ENCODE results near the gene SIK3. TPM values are rescaled to one million over a fixed set of nuclear protein-coding genes. Genes with fewer than 3 reads are reported as not detected.

SIK3 gene
- total RNA-seq, 1 experiment from 2014 or later = 4.1 TPM

- Histone ChIP-seq H3K79me2 (ENCODE audit: low read length) (no peaks in the 10 kb centered on the region), H3K36me3 (ENCODE audit: insufficient read depth, low read length) (no peaks in the 10 kb centered on the region)
These were observed 23.0 kb downstream of the SIK3 start for GRCh38 chr11:117075186-117075585.

GRCh38 chr11:117074119-117074518, 24.1 kb downstream of the SIK3 start:
- H3K4me2 ChIP-seq (ENCODE audit: low read depth, low read length, poor library complexity, severe bottlenecking) = no peak overlapping the region
- no peaks in the 10 kb centered on the region for H3K9me3 ChIP-seq (ENCODE audit: low read length)
- no peaks in the 10 kb centered on the region for H3K4me1 ChIP-seq (ENCODE audit: low read length)
- no peaks in the 10 kb centered on the region for H3K27me3 ChIP-seq (ENCODE audit: low read length)
- no peaks in the 10 kb centered on the region for H3K79me2 ChIP-seq (ENCODE audit: low read length)
- no peak overlapping the region for H2AFZ ChIP-seq (ENCODE audit: low read length)
- H4K20me1 ChIP-seq (ENCODE audit: insufficient read depth, low read depth, low read length) = 0 out of 2 replicates have a peak, but pooled peaks cover 7% of the 10 kb centered on the region
- no peak overlapping the region for H3K9ac ChIP-seq (ENCODE audit: low read length)
- no peaks in the 10 kb centered on the region for H3K36me3 ChIP-seq (ENCODE audit: insufficient read depth, low read length)
- no peaks in the 10 kb centered on the region for H3K9me2 ChIP-seq (replicated peaks; ENCODE audit: insufficient read depth, low read length)
- DNase-seq = no peak
- H3K4me3 ChIP-seq (ENCODE audit: low read length) = no peak overlapping the region
- no peak overlapping the region for H3K27ac ChIP-seq (ENCODE audit: low read length)

More at GRCh38 chr11:117075186-117075585, 23.0 kb downstream of the SIK3 start:
- no peak for DNase-seq
- Histone ChIP-seq H3K27me3 (ENCODE audit: low read length) (no peaks in the 10 kb centered on the region), H3K4me1 (ENCODE audit: low read length) (no peaks in the 10 kb centered on the region), H3K4me3 (ENCODE audit: low read length) (no peak overlapping the region), H3K4me2 (ENCODE audit: low read depth, low read length, poor library complexity, severe bottlenecking) (no peak overlapping the region), H2AFZ (ENCODE audit: low read length) (no peak overlapping the region), H3K27ac (ENCODE audit: low read length) (no peak overlapping the region), H4K20me1 (ENCODE audit: insufficient read depth, low read depth, low read length) (0 out of 2 replicates have a peak, but pooled peaks cover 10% of the 10 kb centered on the region), H3K9ac (ENCODE audit: low read length) (no peak overlapping the region), H3K9me3 (ENCODE audit: low read length) (no peaks in the 10 kb centered on the region), H3K9me2 (replicated peaks; ENCODE audit: insufficient read depth, low read length) (no peaks in the 10 kb centered on the region)

- Histone ChIP-seq H3K27me3 (ENCODE audit: low read length) (no peaks in the 10 kb centered on the region), H3K9ac (ENCODE audit: low read length) (no peak overlapping the region), H3K4me2 (ENCODE audit: low read depth, low read length, poor library complexity, severe bottlenecking) (no peak overlapping the region), H2AFZ (ENCODE audit: low read length) (no peak overlapping the region), H3K79me2 (ENCODE audit: low read length) (no peaks in the 10 kb centered on the region), H3K36me3 (ENCODE audit: insufficient read depth, low read length) (no peaks in the 10 kb centered on the region), H3K4me3 (ENCODE audit: low read length) (no peak overlapping the region), H3K9me3 (ENCODE audit: low read length) (no peaks in the 10 kb centered on the region), H4K20me1 (ENCODE audit: insufficient read depth, low read depth, low read length) (0 out of 2 replicates have a peak, but pooled peaks cover 5% of the 10 kb centered on the region), H3K9me2 (replicated peaks; ENCODE audit: insufficient read depth, low read length) (no peaks in the 10 kb centered on the region), H3K27ac (ENCODE audit: low read length) (no peak overlapping the region), H3K4me1 (ENCODE audit: low read length) (no peaks in the 10 kb centered on the region)
- DNase-seq = no peak
These were observed 24.7 kb downstream of the SIK3 start for GRCh38 chr11:117073539-117073938.

- Histone ChIP-seq H3K27me3 (ENCODE audit: low read length) (no peaks in the 10 kb centered on the region), H3K27ac (ENCODE audit: low read length) (no peak overlapping the region), H3K9me3 (ENCODE audit: low read length) (no peaks in the 10 kb centered on the region), H2AFZ (ENCODE audit: low read length) (no peak overlapping the region), H3K4me2 (ENCODE audit: low read depth, low read length, poor library complexity, severe bottlenecking) (no peak overlapping the region), H4K20me1 (ENCODE audit: insufficient read depth, low read depth, low read length) (0 out of 2 replicates have a peak, but pooled peaks cover 5% of the 10 kb centered on the region), H3K9me2 (replicated peaks; ENCODE audit: insufficient read depth, low read length) (no peaks in the 10 kb centered on the region), H3K4me3 (ENCODE audit: low read length) (no peak overlapping the region), H3K4me1 (ENCODE audit: low read length) (no peaks in the 10 kb centered on the region), H3K79me2 (ENCODE audit: low read length) (no peaks in the 10 kb centered on the region), H3K9ac (ENCODE audit: low read length) (no peak overlapping the region), H3K36me3 (ENCODE audit: insufficient read depth, low read length) (no peaks in the 10 kb centered on the region)
- DNase-seq = no peak
These were observed 25.4 kb downstream of the SIK3 start for GRCh38 chr11:117072517-117073461.

GRCh38 chr11:117071344-117071787, 26.9 kb downstream of the SIK3 start:
- Histone ChIP-seq H3K27me3 (ENCODE audit: low read length) (no peaks in the 10 kb centered on the region), H3K9me2 (replicated peaks; ENCODE audit: insufficient read depth, low read length) (no peaks in the 10 kb centered on the region), H3K4me2 (ENCODE audit: low read depth, low read length, poor library complexity, severe bottlenecking) (no peak overlapping the region), H3K36me3 (ENCODE audit: insufficient read depth, low read length) (no peaks in the 10 kb centered on the region), H3K9me3 (ENCODE audit: low read length) (no peaks in the 10 kb centered on the region), H3K9ac (ENCODE audit: low read length) (no peak overlapping the region), H3K79me2 (ENCODE audit: low read length) (no peaks in the 10 kb centered on the region), H4K20me1 (ENCODE audit: insufficient read depth, low read depth, low read length) (0 out of 2 replicates have a peak, but pooled peaks cover 5% of the 10 kb centered on the region), H3K27ac (ENCODE audit: low read length) (no peak overlapping the region), H3K4me1 (ENCODE audit: low read length) (no peaks in the 10 kb centered on the region), H2AFZ (ENCODE audit: low read length) (no peak overlapping the region), H3K4me3 (ENCODE audit: low read length) (no peak overlapping the region)
- no peak for DNase-seq

GRCh38 chr11:117070016-117070415, 28.2 kb downstream of the SIK3 start:
- Histone ChIP-seq H3K79me2 (ENCODE audit: low read length) (no peaks in the 10 kb centered on the region), H3K4me1 (ENCODE audit: low read length) (no peaks in the 10 kb centered on the region), H3K27ac (ENCODE audit: low read length) (no peak overlapping the region), H4K20me1 (ENCODE audit: insufficient read depth, low read depth, low read length) (0 out of 2 replicates have a peak, but pooled peaks cover 5% of the 10 kb centered on the region), H3K27me3 (ENCODE audit: low read length) (no peaks in the 10 kb centered on the region), H3K9me3 (ENCODE audit: low read length) (no peaks in the 10 kb centered on the region), H3K9me2 (replicated peaks; ENCODE audit: insufficient read depth, low read length) (no peaks in the 10 kb centered on the region), H3K36me3 (ENCODE audit: insufficient read depth, low read length) (no peaks in the 10 kb centered on the region), H3K4me2 (ENCODE audit: low read depth, low read length, poor library complexity, severe bottlenecking) (no peak overlapping the region), H3K9ac (ENCODE audit: low read length) (no peak overlapping the region), H2AFZ (ENCODE audit: low read length) (no peak overlapping the region), H3K4me3 (ENCODE audit: low read length) (no peak overlapping the region)
- no peak for DNase-seq

GRCh38 chr11:117068303-117068860, 29.8 kb downstream of the SIK3 start:
- H2AFZ ChIP-seq (ENCODE audit: low read length) = no peak overlapping the region
- no peaks in the 10 kb centered on the region for H3K9me2 ChIP-seq (replicated peaks; ENCODE audit: insufficient read depth, low read length)
- no peaks in the 10 kb centered on the region for H3K79me2 ChIP-seq (ENCODE audit: low read length)
- no peaks in the 10 kb centered on the region for H3K4me1 ChIP-seq (ENCODE audit: low read length)
- DNase-seq = no peak
- H3K36me3 ChIP-seq (ENCODE audit: insufficient read depth, low read length) = no peaks in the 10 kb centered on the region
- H3K4me3 ChIP-seq (ENCODE audit: low read length) = no peak overlapping the region
- no peak overlapping the region for H3K9ac ChIP-seq (ENCODE audit: low read length)
- H3K27ac ChIP-seq (ENCODE audit: low read length) = no peak overlapping the region
- H3K4me2 ChIP-seq (ENCODE audit: low read depth, low read length, poor library complexity, severe bottlenecking) = no peak overlapping the region
- no peaks in the 10 kb centered on the region for H3K9me3 ChIP-seq (ENCODE audit: low read length)
- no peaks in the 10 kb centered on the region for H3K27me3 ChIP-seq (ENCODE audit: low read length)
- H4K20me1 ChIP-seq (ENCODE audit: insufficient read depth, low read depth, low read length) = 0 out of 2 replicates have a peak, but pooled peaks cover 2% of the 10 kb centered on the region

- Histone ChIP-seq H3K27ac (ENCODE audit: low read length) (no peak overlapping the region), H3K79me2 (ENCODE audit: low read length) (no peaks in the 10 kb centered on the region), H3K9me3 (ENCODE audit: low read length) (no peaks in the 10 kb centered on the region), H3K4me2 (ENCODE audit: low read depth, low read length, poor library complexity, severe bottlenecking) (no peak overlapping the region), H3K27me3 (ENCODE audit: low read length) (no peaks in the 10 kb centered on the region), H3K9ac (ENCODE audit: low read length) (no peak overlapping the region), H3K4me1 (ENCODE audit: low read length) (no peaks in the 10 kb centered on the region), H3K4me3 (ENCODE audit: low read length) (no peak overlapping the region), H2AFZ (ENCODE audit: low read length) (no peak overlapping the region), H3K9me2 (replicated peaks; ENCODE audit: insufficient read depth, low read length) (no peaks in the 10 kb centered on the region), H3K36me3 (ENCODE audit: insufficient read depth, low read length) (no peaks in the 10 kb centered on the region), H4K20me1 (ENCODE audit: insufficient read depth, low read depth, low read length) (no peaks in the 10 kb centered on the region)
- no peak for DNase-seq
These were observed 31.3 kb downstream of the SIK3 start for GRCh38 chr11:117066959-117067358.

Measured in Karpas-422 (cell line).